ENCODE results near the gene NR2C2AP. TPM values are rescaled to one million over a fixed set of nuclear protein-coding genes. Genes with fewer than 3 reads are reported as not detected.

The NR2C2AP gene, protein sequence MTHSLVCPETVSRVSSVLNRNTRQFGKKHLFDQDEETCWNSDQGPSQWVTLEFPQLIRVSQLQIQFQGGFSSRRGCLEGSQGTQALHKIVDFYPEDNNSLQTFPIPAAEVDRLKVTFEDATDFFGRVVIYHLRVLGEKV
- polyA plus RNA-seq (2011; rRNA removed): 3.8 and 4.1 TPM in 2 replicates
- 7.1 TPM in 2 replicates for polyA minus RNA-seq (2011; rRNA and poly(A)+ RNA removed)

DNA sequence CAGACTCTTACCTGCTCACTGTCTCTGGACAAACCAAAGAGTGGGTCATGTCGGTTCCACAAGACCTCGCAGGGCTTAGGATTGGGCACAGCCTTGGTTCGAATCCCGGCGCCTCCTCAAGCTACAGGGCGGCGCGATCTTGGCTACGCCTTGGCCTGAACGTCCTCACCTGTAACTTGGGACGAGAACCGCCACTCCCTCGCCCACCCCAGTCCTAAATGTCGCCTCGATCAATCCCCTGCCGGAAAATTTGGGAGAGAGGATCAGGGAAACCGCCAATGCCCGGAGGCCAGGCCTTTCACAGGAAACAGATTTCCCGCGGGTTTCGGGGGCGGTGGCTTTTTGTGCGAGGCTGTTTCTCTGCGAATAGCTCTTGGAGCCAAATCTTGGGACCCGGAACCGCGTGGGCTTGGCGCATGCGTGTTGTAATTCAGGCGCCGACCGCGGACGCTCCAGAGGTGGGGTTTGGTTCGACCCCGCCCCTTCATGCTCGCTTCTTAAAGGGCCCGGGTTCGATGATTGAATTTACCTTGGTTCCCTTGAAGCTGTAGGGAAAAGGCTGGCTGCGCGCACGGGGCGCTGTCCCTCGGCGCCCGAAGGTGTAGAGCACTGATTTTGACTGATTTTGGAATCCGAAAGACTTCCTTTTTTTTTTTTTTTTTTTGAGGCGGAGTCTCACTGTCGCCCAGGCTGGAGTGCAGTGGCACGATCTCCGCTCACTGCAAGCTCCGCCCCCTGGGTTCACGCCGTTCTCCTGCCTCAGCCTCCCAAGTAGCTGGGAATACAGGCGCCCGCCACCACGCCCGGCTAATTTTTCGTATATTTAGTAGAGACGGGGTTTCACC lies at the start of gene NR2C2AP:
TSS of gene NR2C2AP (minus strand) at position 403 of the 845 bp plus-strand sequence. CDS start at position 49, 354 bp downstream.
- H3K4me3 ChIP-seq (ENCODE audit: low read depth, low read length): peak within 1 kb of the TSS; percentile 65
- H3K27me3 ChIP-seq (ENCODE audit: control insufficient read depth, insufficient read depth, low read length): peaks cover 2% of the 10 kb centered on the region
- ChIA-PET CTCF (interaction anchor here (0.7 to 0.9 kb wide), 3 partner anchors 14 to 145 kb away, joined by 3 to 5 read pairs (median 3); no protein-coding TSS in a partner anchor), POLR2A (interaction anchor here (0.7 to 1.7 kb wide), 6 partner anchors 11 to 312 kb away, joined by 3 to 22 read pairs (median 6); partner anchors contain the start of genes BORCS8 and RFXANK)
- DNase-seq (ENCODE audit: low read depth, low spot score): peak; percentile 68
- H3K9me3 ChIP-seq (ENCODE audit: control insufficient read depth, insufficient read depth, low read length): no peaks in the 10 kb centered on the region; the same call in 1 of the 2 replicates
- TF ChIP-seq, protein P1, sequence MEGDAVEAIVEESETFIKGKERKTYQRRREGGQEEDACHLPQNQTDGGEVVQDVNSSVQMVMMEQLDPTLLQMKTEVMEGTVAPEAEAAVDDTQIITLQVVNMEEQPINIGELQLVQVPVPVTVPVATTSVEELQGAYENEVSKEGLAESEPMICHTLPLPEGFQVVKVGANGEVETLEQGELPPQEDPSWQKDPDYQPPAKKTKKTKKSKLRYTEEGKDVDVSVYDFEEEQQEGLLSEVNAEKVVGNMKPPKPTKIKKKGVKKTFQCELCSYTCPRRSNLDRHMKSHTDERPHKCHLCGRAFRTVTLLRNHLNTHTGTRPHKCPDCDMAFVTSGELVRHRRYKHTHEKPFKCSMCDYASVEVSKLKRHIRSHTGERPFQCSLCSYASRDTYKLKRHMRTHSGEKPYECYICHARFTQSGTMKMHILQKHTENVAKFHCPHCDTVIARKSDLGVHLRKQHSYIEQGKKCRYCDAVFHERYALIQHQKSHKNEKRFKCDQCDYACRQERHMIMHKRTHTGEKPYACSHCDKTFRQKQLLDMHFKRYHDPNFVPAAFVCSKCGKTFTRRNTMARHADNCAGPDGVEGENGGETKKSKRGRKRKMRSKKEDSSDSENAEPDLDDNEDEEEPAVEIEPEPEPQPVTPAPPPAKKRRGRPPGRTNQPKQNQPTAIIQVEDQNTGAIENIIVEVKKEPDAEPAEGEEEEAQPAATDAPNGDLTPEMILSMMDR (IDR thresholded peaks at IDR 0.05; ENCODE audit: low read depth, low read length): no peak
- no peak within 1 kb of the TSS for H3K27ac ChIP-seq (ENCODE audit: low read depth, low read length)

DNA sequence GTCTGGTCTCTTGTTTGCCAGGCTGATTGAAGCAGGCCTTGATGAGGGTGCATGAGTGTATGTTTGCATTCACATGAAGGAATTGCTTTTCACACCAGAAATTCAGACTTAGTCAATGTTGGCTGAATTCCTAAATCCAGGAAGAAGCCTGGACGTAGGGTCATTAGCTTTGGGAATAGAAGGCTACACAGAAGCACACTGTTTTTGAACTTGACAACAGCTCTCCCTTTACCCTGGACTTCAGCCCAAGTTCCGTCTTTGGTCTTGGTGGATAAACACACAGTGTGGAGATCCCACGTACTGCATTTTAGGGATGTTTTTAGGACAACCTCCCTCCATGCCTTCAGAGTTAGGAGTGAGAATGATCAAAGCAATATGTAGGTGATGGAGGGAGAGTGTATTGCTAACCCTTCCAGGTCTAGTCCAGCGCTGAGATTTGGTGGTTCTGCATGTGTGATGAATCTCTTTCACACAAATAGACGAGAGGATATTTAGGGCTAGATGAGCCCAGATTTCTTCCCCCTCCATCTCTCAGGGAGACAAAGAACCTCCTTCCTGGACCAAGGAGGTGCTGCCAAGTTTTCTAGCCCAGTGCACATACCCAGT lies 47.1 kb upstream of the NR2C2AP start:
- H3K27me3 ChIP-seq (ENCODE audit: control insufficient read depth, insufficient read depth, low read length): peaks cover 18% of the 10 kb centered on the region
- CTCF ChIA-PET: no interaction called here
- DNase-seq (ENCODE audit: low read depth, low spot score): no peak
- POLR2A ChIA-PET: no interaction called here
- H3K9me3 ChIP-seq (ENCODE audit: control insufficient read depth, insufficient read depth, low read length): no peaks in the 10 kb centered on the region
- TF ChIP-seq, protein P1 (IDR thresholded peaks at IDR 0.05; ENCODE audit: low read depth, low read length): no peak
- no peak overlapping the region for H3K27ac ChIP-seq (ENCODE audit: low read depth, low read length)
- no peak overlapping the region for H3K4me3 ChIP-seq (ENCODE audit: low read depth, low read length)

DNA sequence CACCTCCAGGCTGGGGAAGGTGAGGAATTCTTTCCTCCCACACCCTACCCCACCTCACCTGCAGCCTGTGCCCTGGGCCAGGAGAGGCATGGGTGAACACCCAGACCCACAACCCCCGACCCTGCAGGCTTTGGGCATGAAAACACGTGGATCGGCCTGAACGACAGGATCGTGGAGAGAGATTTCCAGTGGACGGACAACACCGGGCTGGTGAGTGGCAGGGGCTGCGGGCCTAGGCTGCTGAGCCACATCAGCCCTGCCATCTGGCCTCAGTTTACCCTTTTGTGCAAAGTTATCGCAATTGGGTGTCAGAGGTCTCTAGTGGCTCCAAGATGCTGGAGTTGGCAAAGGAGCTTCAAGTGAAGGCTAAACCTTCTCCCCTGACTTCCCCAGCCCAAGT lies 37.3 kb upstream of the NR2C2AP start:
- DNase-seq (ENCODE audit: low read depth, low spot score): no peak
- Histone ChIP-seq H3K27me3 (ENCODE audit: control insufficient read depth, insufficient read depth, low read length) (peaks cover 6% of the 10 kb centered on the region), H3K4me3 (ENCODE audit: low read depth, low read length) (no peak overlapping the region), H3K9me3 (ENCODE audit: control insufficient read depth, insufficient read depth, low read length) (no peaks in the 10 kb centered on the region), H3K27ac (ENCODE audit: low read depth, low read length) (no peak overlapping the region)
- TF ChIP-seq, protein P1 (IDR thresholded peaks at IDR 0.05; ENCODE audit: low read depth, low read length): no peak
- CTCF ChIA-PET: no interaction called here
- POLR2A ChIA-PET: no interaction called here

DNA sequence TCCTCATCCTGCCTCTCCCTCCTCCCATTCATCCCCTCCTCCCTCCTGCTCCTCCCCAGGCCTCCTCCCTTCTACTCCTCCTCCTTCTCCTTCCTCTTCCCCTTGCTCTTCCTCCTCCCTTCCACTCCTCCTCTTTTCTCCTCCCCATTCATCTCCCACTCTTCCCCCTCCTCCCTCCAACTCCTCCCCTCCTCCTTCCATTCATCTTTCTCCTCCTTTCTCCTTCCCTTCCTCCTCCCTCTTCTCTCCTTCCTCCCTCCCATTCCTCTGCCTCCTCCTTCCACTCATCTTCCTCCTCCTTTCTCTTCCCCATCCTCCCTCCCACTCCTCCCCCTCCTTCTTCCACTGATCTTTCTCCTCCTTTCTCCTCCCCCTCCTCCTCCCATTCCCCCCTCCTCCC lies 36.5 kb upstream of the NR2C2AP start:
- no peak for DNase-seq (ENCODE audit: low read depth, low spot score)
- H3K4me3 ChIP-seq (ENCODE audit: low read depth, low read length): no peak overlapping the region
- H3K27ac ChIP-seq (ENCODE audit: low read depth, low read length): no peak overlapping the region
- POLR2A ChIA-PET: no interaction called here
- TF ChIP-seq, protein P1 (IDR thresholded peaks at IDR 0.05; ENCODE audit: low read depth, low read length): no peak
- H3K27me3 ChIP-seq (ENCODE audit: control insufficient read depth, insufficient read depth, low read length): peaks cover 4% of the 10 kb centered on the region
- CTCF ChIA-PET: no interaction called here
- peaks cover 4% of the 10 kb centered on the region for H3K9me3 ChIP-seq (ENCODE audit: control insufficient read depth, insufficient read depth, low read length)

All from AG04450 (cell line).